HTR-8/SVneo (cell line): ENCODE measurements around the gene FAM3B.
A peak's percentile ranks its signal among the peaks of the same experiment; 100 is the strongest.
"Not testable (repeated sequence)": the region's sequence is repeated elsewhere in the genome, so short reads cannot be mapped to it uniquely, and the experiment has no call there.

ENCODE experiments used
- DNase-seq: peaks from one replicate; pipeline ENCODE4 v3.0.0; 2011; ENCODE audit warnings: low spot score, mixed read lengths; ENCODE audit not compliant: insufficient read length
- FAIRE-seq: peaks from 2 replicates; lab custom pipeline; 2011; peaks lifted over from hg19 to GRCh38; lab: Jason Lieb, UNC

FAM3B gene

DNA sequence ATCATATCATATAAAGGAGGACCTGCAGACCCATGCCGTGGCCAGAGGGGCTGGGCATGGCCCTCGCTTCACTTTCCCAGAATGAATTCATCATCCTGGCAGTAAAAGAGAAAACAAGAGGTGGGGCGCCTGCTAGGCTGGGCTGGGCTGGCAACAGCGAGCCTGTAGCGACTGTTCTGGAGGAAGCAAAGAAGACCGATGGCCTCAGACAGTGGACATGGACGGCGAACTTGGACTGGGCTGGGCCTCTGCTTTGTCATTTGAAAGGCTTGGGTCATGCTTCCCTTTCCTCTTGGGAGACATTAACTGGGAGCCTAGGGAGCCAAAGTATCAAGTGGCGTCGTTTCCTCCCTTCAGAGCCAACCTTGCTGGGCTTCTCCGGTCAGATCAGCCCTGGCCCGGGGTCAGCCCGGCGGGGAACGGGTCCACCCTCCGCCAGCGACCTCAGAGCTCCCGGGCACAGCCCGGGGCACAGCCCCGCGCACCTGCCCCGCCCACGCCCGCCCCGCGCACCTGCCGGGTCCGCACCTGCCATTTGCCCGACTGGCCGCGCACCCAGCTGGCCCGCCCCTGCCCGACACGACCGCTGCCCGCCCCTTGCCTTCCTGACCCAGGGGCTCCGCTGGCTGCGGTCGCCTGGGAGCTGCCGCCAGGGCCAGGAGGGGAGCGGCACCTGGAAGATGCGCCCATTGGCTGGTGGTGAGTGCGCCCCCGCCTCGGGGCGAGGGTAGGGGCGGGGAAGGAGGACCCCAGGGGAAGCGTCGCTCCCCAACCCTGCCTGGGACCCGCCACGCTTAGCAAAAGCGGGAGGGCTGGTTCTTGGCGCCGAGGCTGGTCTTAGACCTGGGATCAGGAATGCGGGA is at the start of gene FAM3B:
TSS of gene FAM3B (plus strand) at position 602 of the 863 bp plus-strand sequence. CDS start at position 681, 79 bp downstream.
- FAIRE-seq (no peak), DNase-seq (no peak)

DNA sequence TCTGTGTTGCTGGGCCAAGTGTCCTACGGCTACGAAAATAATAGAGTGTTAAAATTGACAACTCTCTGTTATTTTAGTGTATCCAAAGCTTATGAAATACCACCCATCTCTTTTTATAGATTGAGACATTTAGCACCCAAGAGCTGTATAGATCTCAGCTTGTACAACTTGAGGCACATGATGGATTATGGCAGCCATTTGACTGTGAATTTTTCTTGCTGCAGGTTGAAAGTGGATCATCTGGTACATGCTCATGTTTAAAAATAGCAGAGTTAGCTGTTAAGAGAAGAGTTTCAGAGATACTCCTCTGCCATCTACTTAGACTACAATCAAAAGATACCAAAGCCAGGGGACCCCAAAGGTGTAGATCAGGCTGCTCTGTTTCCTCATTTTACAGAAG is 49.3 kb upstream of the FAM3B start:
- no peak for FAIRE-seq
- DNase-seq, result no peak

- FAIRE-seq (no peak), DNase-seq (no peak)
These were observed 47.1 kb upstream of the FAM3B start for GRCh38 chr21:41269535-41269934.

DNA sequence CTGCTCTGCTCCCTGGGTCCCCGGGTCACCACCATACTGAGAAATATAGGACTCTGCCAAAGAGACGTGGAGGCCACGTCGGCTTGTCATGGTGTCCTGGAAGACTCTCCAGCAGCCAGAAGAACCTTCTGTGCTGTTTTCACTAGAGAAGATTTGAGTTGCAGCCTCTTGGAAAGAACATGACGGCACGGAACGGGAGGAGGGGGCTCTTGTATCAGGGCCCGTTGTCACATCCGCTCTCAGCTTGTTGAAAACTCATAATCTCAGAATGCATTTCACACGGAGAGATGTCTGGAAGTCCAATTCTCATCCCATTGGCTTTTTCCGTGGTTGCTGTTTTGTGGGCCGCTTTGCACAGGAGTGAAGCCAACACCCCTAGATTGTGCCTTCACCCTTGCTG is 39.4 kb upstream of the FAM3B start:
- DNase-seq, result no peak
- no peak for FAIRE-seq

GRCh38 chr21:41277846-41278245 is 38.8 kb upstream of the FAM3B start:
- no peak for DNase-seq
- no peak for FAIRE-seq

GRCh38 chr21:41280115-41280919 is 36.3 kb upstream of the FAM3B start:
- no peak for DNase-seq
- no peak for FAIRE-seq

DNA sequence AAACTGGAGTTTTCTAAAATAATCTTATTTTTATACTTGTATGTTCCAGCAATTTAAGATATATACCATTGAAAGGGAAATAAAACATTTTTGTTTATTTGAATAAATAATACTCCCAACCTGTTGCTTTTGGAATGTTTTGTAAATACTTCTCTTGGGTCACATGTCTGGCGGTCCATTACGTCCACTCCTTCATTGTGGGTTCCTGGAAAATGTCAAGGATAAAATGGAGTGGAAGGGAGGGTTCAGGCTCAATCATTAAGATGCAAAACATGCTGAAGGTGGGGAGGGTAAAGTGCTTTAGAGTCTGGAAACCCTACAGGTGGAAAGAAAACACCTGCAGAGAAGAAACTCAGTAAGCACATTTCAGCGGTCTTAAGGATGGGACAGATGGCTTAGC is 34.2 kb upstream of the FAM3B start:
- DNase-seq, result no peak
- no peak for FAIRE-seq

GRCh38 chr21:41283211-41283818 is 33.3 kb upstream of the FAM3B start:
- peak; percentile 68 for DNase-seq
- peak; percentile 71 for FAIRE-seq

DNA sequence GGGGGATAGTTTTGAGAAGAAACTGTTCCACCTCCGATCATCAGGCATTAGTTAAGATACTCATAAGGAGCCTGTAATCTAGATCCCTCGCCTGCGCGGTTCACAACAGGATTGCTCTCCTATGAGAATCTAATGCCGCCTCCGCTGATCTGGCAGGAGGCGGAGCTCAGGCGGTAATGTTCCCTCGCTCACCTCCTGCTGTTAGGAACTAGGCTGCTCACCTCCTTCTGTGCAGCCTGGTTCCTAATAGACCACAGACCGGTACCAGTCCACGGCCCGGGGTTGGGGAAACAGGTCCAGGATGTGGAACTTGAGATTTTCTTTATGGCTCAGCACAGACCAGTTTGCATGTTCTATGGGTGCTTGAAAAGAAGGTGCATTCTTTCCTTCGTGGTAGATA is 27.2 kb upstream of the FAM3B start:
- FAIRE-seq, result no peak

DNA sequence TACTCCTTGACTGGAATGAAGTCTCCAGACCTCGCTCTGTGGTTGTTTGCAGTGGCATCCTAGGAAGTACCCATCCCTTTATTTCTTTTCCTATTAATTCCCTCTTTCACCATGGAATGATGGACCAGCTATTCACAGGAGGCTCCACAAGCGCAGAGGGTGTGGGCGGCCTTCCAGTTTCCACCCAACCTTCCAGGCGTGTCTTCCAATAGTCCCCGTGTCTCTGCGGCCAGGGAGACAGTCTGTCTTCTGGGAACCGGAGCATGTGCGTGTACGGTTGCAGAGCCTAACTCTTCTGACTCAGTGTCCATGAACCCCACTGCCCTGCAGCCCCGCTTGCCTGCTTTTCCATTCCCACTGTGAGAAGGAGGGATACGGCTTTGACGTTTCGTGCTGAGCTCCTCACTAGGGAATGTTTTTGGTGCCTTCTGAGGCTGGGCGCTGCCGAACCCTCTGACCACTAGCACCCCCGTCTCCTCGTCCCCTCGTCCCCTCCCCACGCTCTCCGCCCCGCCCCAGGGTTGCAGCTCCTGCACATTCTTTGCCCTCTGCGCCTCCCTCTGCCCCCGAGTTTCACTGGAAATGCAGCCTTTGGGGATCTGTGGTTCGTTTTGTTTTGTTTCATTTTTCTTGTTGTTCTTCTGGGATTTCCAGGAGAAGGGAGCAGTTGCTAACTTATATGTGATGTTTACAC is 26.3 kb upstream of the FAM3B start:
- FAIRE-seq, result no peak

More for the DNA sequence above, 27.2 kb upstream of the FAM3B start:
- no peak for DNase-seq

DNA sequence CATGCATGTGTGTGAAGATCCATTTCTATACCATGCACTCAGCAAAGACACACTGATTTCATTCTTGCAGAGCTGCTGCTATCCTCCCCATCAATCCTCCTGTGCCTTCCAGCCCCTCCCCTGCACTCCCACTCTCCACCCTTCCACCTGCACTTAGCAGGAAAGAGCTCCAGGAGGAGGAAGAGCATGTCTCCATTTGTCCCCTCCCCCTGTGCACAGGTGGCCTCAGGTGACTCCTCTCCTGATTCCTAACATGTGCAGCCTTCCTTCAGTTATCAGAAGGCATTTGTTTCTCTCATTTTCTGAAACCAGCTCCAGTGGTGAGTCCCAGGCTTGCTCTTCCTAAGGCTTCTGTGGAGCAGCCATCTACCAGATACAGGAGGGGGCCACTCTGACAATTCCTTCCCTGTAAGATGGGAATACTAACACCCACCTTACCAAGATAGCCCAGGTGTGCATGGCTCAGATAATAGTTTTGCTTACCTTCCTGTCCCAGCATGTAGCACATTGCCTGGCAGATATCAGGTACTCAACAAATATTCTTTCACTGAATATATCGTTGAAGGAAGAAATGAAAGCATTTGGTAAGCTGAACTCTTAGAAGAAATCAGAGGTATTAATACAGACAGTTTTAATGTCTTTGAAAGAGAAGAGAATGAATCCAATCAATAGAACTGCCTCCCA is 21.9 kb upstream of the FAM3B start:
- no peak for FAIRE-seq
- no peak for DNase-seq

More for the DNA sequence above, 26.3 kb upstream of the FAM3B start:
- DNase-seq, result no peak

DNA sequence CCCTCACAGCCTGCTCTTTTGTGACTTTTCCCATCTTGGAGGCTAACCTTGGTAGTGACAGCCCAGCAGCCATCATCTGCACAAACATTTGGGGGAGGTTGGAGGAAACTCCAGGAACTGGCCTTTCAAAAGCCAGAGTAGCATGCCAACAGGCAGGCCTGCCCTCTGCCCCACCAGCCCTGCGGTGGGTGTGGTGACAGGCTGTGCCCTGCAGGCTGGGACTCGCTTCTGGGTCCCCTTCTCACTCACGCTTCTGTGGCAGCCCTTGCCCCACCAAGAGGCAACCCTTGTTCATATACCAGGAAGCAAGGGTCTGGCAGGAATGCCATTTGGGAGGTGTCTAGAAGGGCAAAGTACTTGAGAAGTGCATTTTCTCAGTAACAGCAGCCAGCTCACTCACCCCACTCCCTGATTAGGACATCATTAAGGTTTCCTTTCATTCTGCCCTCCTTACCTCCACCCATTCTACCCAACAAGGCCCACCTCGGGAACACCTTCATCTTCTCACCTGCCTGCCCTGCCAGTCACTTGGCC is 20.8 kb upstream of the FAM3B start:
- DNase-seq, result no peak
- FAIRE-seq, result no peak

DNA sequence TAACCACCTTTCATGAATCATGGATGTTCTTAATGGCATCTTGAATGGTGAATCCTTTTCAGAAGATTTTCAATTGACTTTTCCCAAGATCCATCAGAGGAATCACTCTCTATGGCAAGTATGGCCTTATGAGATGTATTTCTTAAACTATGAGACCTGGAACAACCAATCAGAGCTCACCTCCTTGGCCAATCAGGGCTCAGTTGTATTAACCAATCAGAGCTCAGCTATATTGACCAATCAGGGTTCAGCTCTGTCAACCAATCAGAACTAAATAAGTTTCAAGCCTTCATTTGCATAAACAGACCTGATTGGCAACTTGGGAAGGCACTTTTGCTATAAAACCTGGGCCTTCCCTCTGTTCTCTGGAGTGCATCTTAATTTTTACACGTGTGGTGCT is 13.6 kb upstream of the FAM3B start:
- DNase-seq (no peak), FAIRE-seq (no peak)

- DNase-seq (no peak), FAIRE-seq (no peak)
These were observed 12.4 kb upstream of the FAM3B start for GRCh38 chr21:41304068-41304720.

DNA sequence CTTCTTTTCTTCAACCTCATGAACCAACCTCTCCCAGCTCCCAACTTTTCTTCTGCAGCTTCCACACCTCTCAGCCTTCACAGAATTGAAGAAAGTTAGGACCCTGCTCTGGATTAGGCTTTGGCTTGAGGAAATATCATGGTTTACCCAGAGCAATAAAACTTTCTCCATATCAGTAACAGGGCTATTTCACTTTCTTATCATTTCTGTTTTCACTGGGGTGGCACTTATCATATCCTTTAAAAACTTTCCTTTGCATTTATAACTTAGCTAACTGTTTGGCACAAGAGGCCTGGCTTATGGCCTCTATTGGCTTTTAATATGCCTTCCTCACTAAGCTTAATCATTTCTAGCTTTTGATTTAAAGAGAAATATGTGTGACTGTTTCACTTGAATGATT is 9.4 kb upstream of the FAM3B start:
- FAIRE-seq, result no peak
- DNase-seq, result no peak

DNA sequence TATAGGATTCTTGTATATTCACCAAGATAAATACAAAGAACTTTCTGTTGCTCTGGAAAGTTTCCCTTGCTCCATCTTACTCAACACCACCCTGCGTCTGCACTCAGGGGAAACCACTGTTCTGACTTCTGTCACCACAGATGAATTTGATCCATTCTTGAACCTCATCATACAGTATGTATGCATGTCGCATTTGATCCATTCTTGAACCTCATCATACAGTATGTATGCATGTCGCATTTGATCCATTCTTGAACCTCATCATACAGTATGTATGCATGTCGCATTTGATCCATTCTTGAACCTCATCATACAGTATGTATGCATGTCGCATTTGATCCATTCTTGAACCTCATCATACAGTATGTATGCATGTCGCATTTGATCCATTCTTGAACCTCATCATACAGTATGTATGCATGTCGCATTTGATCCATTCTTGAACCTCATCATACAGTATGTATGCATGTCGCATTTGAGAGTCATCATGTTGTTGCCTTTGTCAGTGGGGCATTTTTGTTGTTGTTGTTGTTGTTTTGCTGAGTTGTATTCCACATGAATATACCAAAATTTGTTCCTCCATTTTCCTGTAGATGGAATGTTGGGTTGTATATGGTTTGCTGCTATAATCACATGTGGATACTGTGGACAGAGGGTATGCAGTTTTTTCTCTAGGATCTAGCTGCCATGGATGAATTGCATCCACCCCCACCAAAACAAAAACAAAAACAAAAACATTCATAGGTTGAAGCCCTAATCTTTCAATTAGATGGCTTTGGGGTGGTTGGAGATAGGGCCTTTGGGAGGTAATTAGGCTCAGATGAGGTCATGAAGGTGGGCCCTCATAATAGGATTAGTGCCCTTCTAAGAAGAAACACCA is 3.1 kb upstream of the FAM3B start:
- FAIRE-seq, DNase-seq: not testable (repeated sequence)

GRCh38 chr21:41315726-41316125 is 875 bp upstream of the FAM3B start:
- no peak for FAIRE-seq
- DNase-seq, result no peak

GRCh38 chr21:41317063-41317392 is 427 bp downstream of the FAM3B start:
- no peak for DNase-seq
- FAIRE-seq, result no peak
